GM23248 (cell line): ENCODE measurements around the gene TUBB3.

Experiments used
- EZH2 ChIP-seq: fragments of 200-600 bp; sonication (generic); IDR thresholded peaks from 2 replicates; pipeline ENCODE4 v1.6.1; 2018; ENCODE audit warnings: antibody characterized with exemption, mild to moderate bottlenecking; ENCODE audit not compliant: insufficient read depth, poor library complexity, severe bottlenecking
- EZH2phosphoT487 ChIP-seq: fragments of 200-600 bp; sonication (generic); IDR thresholded peaks from 2 replicates; pipeline ENCODE4 v1.6.1; 2018; ENCODE audit warnings: antibody characterized with exemption, moderate library complexity, mild to moderate bottlenecking, low read depth; ENCODE audit not compliant: insufficient read depth

GRCh38 chr16:89924925-89925307 is 1.8 kb downstream of the TUBB3 start:
- TF ChIP-seq EZH2 (no peak), EZH2phosphoT487 (no peak)
